Measurements from ENCODE around the gene SYNGAP1. TPM values are rescaled to one million over a fixed set of nuclear protein-coding genes. Genes with fewer than 3 reads are reported as not detected.

Gene SYNGAP1
- total RNA-seq, 2 donors from 2014 or later, result 3.6 to 10.1 TPM

GRCh38 chr6:33504486-33504885 is 84.6 kb downstream of the SYNGAP1 start:
- no peak overlapping the region for H3K27ac ChIP-seq

More at GRCh38 chr6:33504486-33504885, 84.6 kb downstream of the SYNGAP1 start:
- Histone ChIP-seq H3K9me3 (no peaks in the 10 kb centered on the region), H3K4me3 (no peak overlapping the region), H3K36me3 (no peaks in the 10 kb centered on the region), H3K4me1 (no peaks in the 10 kb centered on the region), H3K27me3 (no peaks in the 10 kb centered on the region)
- DNase-seq (ENCODE audit: low spot score), result no peak
- no peak for TF ChIP-seq CTCF (IDR thresholded peaks at IDR 0.05)

Small RNA genes lying within 50 kb of the gene (microRNA-seq; reads per million reads assigned to microRNA genes)
- gene MIR5004 (ENCODE audit: borderline number of aligned reads in 2 of 2, borderline replicate concordance in 1 of 2), result 0 reads per million in 2 donors

Other genes starting within 250 kb of the SYNGAP1 start
- gene COL11A2, start 227.6 kb upstream of the SYNGAP1 start, total RNA-seq, result 1 to 10 TPM in 1 of 2 donors, under 1 TPM in 1; 0.63 to 1.5 TPM
- gene RXRB, start 219.4 kb upstream of the SYNGAP1 start, total RNA-seq, result 10 to 100 TPM; 17.1 to 17.4 TPM
- 10 to 100 TPM; 67.0 to 70.0 TPM for gene SLC39A7, start 219.2 kb upstream of the SYNGAP1 start, total RNA-seq
- 10 to 100 TPM; 10.3 to 31.4 TPM for gene HSD17B8, start 215.4 kb upstream of the SYNGAP1 start, total RNA-seq
- gene RING1, start 211.6 kb upstream of the SYNGAP1 start, total RNA-seq, result 10 to 100 TPM in 1 of 2 donors, 1 to 10 TPM in 1; 7.5 to 13.9 TPM
- 10 to 100 TPM; 19.0 to 31.7 TPM for gene VPS52, start 148.2 kb upstream of the SYNGAP1 start, total RNA-seq
- gene RPS18, start 148.0 kb upstream of the SYNGAP1 start, total RNA-seq, result 1,000 to 10,000 TPM; 1,188 to 1,719 TPM
- gene B3GALT4, start 142.9 kb upstream of the SYNGAP1 start, total RNA-seq, result 10 to 100 TPM in 1 of 2 donors, 1 to 10 TPM in 1; 9.4 to 12.1 TPM
- 10 to 100 TPM; 22.5 to 30.9 TPM for gene WDR46, start 130.8 kb upstream of the SYNGAP1 start, total RNA-seq
- 10 to 100 TPM; 23.4 to 29.5 TPM for gene PFDN6, start 130.5 kb upstream of the SYNGAP1 start, total RNA-seq
- gene RGL2, start 121.1 kb upstream of the SYNGAP1 start, total RNA-seq, result 10 to 100 TPM; 23.0 to 36.9 TPM
- gene TAPBP, start 106.0 kb upstream of the SYNGAP1 start, total RNA-seq, result 100 to 1,000 TPM in 1 of 2 donors, 10 to 100 TPM in 1; 80.0 to 103 TPM
- 10 to 100 TPM; 11.9 to 18.9 TPM for gene ZBTB22, start 102.3 kb upstream of the SYNGAP1 start, total RNA-seq
- gene DAXX, start 97.1 kb upstream of the SYNGAP1 start, total RNA-seq, result 10 to 100 TPM; 22.6 to 31.8 TPM
- 1 to 10 TPM in 1 of 2 donors, under 1 TPM in 1; 0.59 to 1.6 TPM for gene KIFC1, start 28.2 kb upstream of the SYNGAP1 start, total RNA-seq
- gene PHF1, start 9.1 kb upstream of the SYNGAP1 start, total RNA-seq, result 10 to 100 TPM; 51.8 to 69.8 TPM
- 100 to 1,000 TPM; 118 to 119 TPM for gene CUTA, start 2.0 kb upstream of the SYNGAP1 start, total RNA-seq
- 1 to 10 TPM; 1.3 to 4.1 TPM for gene ZBTB9, start 34.5 kb downstream of the SYNGAP1 start, total RNA-seq
- gene BAK1, start 160.2 kb downstream of the SYNGAP1 start, total RNA-seq, result 1 to 10 TPM; 6.5 to 8.6 TPM
- gene ITPR3, start 201.3 kb downstream of the SYNGAP1 start, total RNA-seq, result 10 to 100 TPM in 1 of 2 donors, 1 to 10 TPM in 1; 6.2 to 17.7 TPM

Data from right atrium auricular region (tissue), 2 donors.